Eye (tissue), 1 donor: ENCODE data around the gene WNT7B.

Experiments
- DNase-seq: peaks from one replicate; pipeline ENCODE4 v3.0.0-alpha.2; 2015

WNT7B gene

GRCh38 chr22:45903355-45904135, 73.4 kb downstream of the WNT7B start:
- DNase-seq, result peak; percentile 42

GRCh38 chr22:45897736-45898135, 79.2 kb downstream of the WNT7B start:
- DNase-seq, result no peak

GRCh38 chr22:45896964-45897538, 79.9 kb downstream of the WNT7B start:
- no peak for DNase-seq

GRCh38 chr22:45896153-45896951, 80.6 kb downstream of the WNT7B start:
- peak; percentile 54 for DNase-seq

GRCh38 chr22:45895436-45896152, 81.4 kb downstream of the WNT7B start:
- DNase-seq, result no peak

DNA sequence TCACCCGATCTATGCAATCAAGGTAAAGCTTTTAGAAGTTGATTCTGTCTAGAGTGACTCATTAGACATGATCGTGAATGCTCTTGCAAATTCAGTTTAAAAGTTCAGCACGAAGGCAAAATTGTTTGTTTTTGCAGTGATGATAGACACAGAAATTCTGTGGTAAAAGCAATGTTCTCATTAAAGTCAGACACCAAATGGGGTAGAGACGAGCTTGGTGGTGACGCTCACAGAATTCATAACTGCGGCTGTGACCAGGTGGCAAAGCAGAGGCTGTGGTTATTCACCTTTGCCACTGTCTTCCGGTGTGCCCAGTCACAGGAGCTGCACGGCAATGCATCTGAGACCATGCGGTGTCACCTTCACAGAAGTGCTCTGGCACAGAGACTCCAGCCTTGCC, 83.4 kb downstream of the WNT7B start:
- DNase-seq, result no peak

GRCh38 chr22:45892681-45893461, 84.1 kb downstream of the WNT7B start:
- DNase-seq, result no peak

DNA sequence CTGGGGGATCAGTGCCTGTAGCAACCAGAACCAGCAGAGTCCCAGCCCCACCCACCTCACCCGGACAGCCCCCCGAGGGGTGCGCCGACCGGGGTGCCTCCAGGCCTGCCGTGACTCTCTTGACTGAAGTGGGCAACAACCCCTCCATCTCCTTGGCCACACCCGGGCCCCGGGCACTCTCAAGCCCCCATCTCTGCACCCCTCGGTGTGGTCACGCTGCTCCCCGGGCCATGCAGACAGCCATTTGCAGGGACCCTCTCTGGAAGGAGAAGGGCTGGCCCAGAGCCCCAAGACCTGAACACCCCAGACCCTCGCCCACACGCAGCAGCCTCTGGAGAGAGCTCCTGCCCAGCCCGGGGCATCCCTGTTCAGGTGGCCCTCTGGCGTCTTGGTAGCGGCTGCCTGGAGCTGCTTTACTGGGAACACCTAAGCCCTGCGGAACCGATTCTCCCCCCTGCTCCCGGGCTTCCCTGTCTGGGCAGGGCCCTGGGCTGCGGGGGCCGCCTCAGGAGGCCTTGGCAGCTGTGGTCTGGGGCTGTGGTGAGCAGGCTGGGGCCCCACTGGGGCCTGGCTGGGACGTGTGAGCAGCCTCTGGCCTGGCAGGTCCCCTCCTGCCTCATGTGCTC, 84.9 kb downstream of the WNT7B start:
- DNase-seq, result no peak

DNA sequence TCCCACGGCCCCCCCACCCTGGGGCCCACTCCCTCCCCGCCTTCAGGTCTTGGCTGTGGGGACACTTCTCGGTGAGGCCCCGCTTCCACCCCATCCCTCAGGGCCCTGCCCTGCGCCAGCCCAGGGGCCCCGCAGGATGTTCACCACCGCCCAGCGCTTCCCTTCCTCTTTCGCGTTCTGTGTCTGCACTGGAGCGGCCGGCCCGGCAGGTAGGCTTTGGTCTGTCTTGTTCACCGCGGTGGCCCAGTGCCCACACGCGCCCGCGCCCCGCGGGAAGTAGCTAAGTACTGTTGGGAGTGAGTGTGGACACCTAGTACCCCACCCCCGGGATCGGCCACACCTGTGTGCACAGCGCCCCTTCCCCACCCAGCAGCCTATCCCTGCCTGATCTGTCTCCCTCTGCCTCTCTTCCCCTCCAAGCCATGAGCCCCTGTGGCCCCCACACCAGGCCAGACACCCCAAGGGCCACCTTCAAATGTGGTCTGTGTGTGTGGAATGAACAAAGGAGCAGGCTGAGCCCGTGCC, 85.4 kb downstream of the WNT7B start:
- no peak for DNase-seq

DNA sequence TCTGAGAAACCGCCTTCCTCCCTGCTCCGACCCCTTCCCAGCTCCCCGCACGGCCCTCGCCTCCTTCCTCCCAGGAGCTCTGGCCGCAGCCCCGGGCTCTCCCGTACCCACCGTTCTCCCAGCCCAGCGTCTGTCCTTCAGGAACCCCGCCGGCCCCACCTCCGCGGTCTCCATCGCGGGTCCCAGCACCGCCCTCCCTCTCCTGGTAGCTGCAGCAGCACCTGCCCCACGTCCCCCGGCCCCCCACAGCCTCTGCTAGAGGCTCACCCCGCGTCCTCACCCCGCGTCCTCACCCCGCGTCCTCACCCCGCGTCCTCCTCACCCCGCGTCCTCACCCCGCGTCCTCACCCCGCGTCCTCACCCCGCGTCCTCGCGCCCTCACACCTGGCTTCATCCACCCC, 85.9 kb downstream of the WNT7B start:
- no peak for DNase-seq

DNA sequence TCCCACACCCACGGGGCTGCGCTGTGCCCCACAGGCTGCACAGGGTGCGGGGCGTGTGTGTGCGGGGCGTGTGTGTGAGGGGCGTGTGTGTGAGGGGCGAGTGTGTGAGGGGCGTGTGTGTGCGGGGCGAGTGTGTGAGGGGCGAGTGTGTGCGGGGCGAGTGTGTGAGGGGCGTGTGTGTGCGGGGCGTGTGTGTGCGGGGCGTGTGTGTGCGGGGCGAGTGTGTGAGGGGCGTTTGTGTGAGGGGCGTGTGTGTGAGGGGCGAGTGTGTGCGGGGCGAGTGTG, 86.7 kb downstream of the WNT7B start:
- no peak for DNase-seq

GRCh38 chr22:45889539-45890350, 87.2 kb downstream of the WNT7B start:
- DNase-seq, result peak; percentile 84

DNA sequence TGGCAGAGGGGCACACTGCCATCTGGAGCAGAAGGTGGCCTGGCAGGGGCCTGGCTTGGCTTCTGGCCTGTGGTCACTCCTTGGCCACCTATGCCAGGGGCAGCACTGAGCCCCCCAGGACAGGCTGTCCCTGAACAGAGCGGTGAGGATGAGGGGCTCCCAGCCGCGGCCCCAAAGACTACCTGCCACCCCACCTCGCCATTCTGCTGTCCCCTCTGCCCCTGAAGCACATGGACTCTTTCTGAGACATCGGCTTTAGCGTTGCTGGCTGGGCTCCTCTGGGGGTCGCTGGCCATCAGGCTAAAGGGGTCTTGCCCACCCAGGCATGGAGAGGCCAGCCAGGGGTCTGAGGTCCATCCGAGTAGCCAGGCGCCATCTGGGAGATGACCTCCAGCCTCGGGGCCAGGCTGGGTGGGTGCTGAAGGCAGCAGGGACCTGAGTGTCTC, 87.8 kb downstream of the WNT7B start:
- no peak for DNase-seq

DNA sequence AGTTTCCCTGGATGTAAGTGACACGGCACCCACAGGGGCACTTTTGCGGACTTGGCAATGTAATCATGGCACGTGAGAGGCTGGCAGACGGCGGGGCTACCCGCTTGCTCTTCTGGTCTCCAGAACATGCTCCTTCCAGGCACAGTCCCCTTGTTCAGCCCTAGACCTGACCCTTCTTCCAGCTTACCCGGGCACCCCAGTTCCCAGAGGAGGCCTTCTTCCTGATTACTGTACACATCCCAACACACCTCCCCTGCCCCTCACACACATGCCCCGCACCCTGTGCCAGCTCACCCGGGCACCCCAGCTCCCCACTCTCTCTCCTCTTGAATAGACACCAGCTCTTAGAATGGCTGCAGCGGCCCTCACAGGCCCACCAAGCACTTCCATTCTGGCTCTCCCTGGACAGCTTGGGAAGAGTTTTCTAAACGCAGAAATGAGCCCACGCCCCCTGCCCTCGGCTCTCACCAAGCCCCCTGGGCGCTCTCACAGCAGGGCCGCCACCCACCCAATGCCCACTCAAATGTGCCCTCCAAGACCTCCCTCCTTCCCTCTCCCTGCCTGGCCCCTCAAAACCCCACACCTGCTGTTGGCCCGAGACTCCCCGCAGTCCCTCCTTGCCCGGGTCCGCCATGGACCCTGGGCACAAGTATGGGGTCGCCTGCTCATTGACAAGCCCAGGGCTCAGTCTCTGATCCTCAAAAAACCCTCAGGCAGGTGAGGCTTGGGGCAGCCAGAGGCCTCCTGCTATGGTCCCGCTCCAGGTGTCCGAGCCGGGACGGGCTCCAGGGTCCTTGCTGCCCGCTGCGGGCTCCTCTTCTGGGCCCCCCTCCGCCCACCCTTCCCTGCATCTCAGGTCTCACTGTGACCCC, 88.5 kb downstream of the WNT7B start:
- DNase-seq, result no peak

DNA sequence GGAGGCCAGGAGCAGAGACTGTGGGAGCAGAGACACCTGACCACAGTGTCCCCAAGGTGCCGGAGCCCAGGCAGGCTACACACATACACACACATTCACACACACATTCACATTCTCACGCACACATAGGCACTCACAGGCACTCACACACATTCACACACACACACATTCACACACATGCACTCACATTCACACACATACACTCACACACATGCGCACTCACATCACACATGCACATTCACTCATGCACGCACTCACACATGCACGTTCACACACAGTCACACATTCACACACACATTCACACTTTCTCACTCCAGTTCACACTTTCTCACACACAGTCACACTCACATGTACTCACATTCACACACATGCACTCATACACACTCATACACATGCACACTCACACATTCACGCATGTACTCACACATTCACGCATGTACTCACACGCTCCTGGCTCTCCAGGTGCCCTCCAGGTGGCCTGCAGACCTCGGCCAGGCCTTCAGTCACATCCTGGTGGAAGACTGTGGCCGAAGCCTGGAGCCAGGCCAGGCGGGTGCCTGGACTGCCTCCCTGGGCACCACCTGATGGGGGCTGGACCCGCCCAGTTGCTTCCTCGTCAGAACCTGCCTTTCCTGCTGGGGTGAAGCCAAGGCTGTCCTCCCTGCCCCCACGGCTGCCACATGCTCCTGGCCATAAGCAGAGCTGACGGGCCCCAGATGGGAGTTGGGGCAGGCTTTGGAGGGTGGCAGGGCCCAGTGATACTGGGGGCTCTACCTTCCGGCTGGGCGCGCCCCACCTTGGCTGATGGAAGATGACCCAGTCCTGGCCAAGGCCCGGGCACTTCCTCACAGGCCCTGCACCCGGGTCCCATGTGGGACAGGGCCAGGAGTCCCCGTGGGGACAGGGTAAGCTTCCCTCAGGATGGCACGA, 89.5 kb downstream of the WNT7B start:
- DNase-seq, result no peak

DNA sequence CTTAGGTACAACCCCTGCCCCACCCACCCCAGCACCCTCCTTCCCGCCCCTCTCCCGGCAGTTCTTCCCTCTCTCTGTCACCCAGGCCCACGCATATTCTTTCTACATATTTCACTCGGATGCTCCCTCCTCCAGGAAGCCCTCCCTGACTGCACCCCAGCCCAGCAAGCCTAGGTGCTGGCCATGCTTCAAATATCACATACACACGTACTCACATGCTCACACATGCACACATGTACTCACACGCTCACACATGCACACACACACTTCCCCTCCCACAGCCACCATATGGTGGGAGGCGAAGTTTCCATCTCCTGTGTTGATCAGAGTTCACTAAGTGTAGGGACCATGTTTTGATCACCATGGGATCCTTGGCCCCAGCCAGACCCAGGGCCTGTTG, 90.4 kb downstream of the WNT7B start:
- no peak for DNase-seq

GRCh38 chr22:45885941-45886395, 91.0 kb downstream of the WNT7B start:
- DNase-seq, result peak; percentile 82

- no peak for DNase-seq
Measured at GRCh38 chr22:45885171-45885840, 91.7 kb downstream of the WNT7B start.
